A673 (cell line): ENCODE data around the gene GET4. TPM values are rescaled to one million over a fixed set of nuclear protein-coding genes. Genes with fewer than 3 reads are reported as not detected.

Experiments
- BruUV-seq: library from RNA; stranded (reverse); fragments of 400-500 nt; replicated peaks from 2 replicates; lab custom pipeline; 2021; lab: Mats Ljungman, UMichigan
- CTCF ChIA-PET: fragments of 300-600 bp; sonication (Branson Sonifier 250); formaldehyde crosslinking; loops from one replicate; lab custom pipeline; 2022; ENCODE audit warnings: antibody characterized with exemption; lab: Charles Lee
- POLR2A ChIA-PET: fragments of 300-600 bp; sonication (Branson Sonifier 250); formaldehyde crosslinking; loops from one replicate; lab custom pipeline; 2022; ENCODE audit warnings: antibody characterized with exemption; ENCODE audit not compliant: low non-redundant PET; lab: Charles Lee
- DNase-seq: peaks from one replicate; pipeline ENCODE4 v3.0.0-alpha.2; 2015; ENCODE audit warnings: low spot score
- H3K27ac ChIP-seq: fragments of 200-600 bp; sonication (generic); 2 replicates; pipeline ENCODE4 v1.5.1; 2016; ENCODE audit warnings: mixed run types, low read depth, mild to moderate bottlenecking, mixed read lengths, antibody characterized with exemption, low read length; ENCODE audit not compliant: poor library complexity, severe bottlenecking
- H3K27me3 ChIP-seq: fragments of 200-600 bp; sonication (generic); replicated peaks from 2 replicates; pipeline ENCODE4 v1.6.1; 2017; ENCODE audit warnings: mixed run types, low read depth, mild to moderate bottlenecking, mixed read lengths, antibody characterized with exemption, low read length; ENCODE audit not compliant: insufficient read depth, poor library complexity
- H3K36me3 ChIP-seq: fragments of 200-600 bp; sonication (generic); 2 replicates; pipeline ENCODE4 v1.6.1; 2016; ENCODE audit warnings: mixed run types, mild to moderate bottlenecking, mixed read lengths, antibody characterized with exemption, low read length; ENCODE audit not compliant: insufficient read depth, poor library complexity, severe bottlenecking
- H3K4me1 ChIP-seq: fragments of 200-600 bp; sonication (generic); 2 replicates; pipeline ENCODE4 v1.6.1; 2017; ENCODE audit warnings: mixed run types, mild to moderate bottlenecking, mixed read lengths, antibody characterized with exemption, low read length; ENCODE audit not compliant: insufficient read depth, poor library complexity, severe bottlenecking
- H3K4me3 ChIP-seq: fragments of 200-600 bp; sonication (generic); 2 replicates; pipeline ENCODE4 v1.5.1; 2016; ENCODE audit warnings: low read depth, mixed run types, mild to moderate bottlenecking, mixed read lengths, low read length; ENCODE audit not compliant: poor library complexity, severe bottlenecking
- H3K9me3 ChIP-seq: fragments of 200-600 bp; sonication (generic); 2 replicates; pipeline ENCODE4 v1.6.1; 2016; ENCODE audit warnings: mixed run types, low read depth, mild to moderate bottlenecking, mixed read lengths, antibody characterized with exemption, low read length; ENCODE audit not compliant: poor library complexity, severe bottlenecking
- CTCF ChIP-seq: fragments of 300-800, 200-600 bp; sonication (generic); conservative IDR thresholded peaks from 2 replicates; pipeline ENCODE4 v1.5.1; 2017; ENCODE audit warnings: low read depth, mild to moderate bottlenecking, antibody characterized with exemption, low read length, moderate library complexity, mixed read lengths
- EZH2 ChIP-seq: fragments of 200-600 bp; sonication (generic); IDR thresholded peaks from 2 replicates; pipeline ENCODE4 v1.6.1; 2017; ENCODE audit warnings: borderline replicate concordance, low read depth, mild to moderate bottlenecking, mixed read lengths, antibody characterized with exemption, low read length; ENCODE audit not compliant: poor library complexity, severe bottlenecking
- intact Hi-C: fragments of 100-400 bp; cut with micrococcal nuclease; formaldehyde crosslinking; loops from one replicate; pipeline ENCODE4 v1.10.0; 2022; ENCODE audit not compliant: unreplicated experiment
- total RNA-seq: library from RNA; stranded (reverse); gene quantifications from 2 replicates; pipeline ENCODE4 v1.2.3, GENCODE V29; 2021

The GET4 gene
- total RNA-seq, 1 experiment from 2014 or later: 49.7 TPM

GRCh38 chr7:867406-868188 lies 8.8 kb upstream of the GET4 start:
- H3K4me3 ChIP-seq: no peak overlapping the region
- peaks cover 2% of the 10 kb centered on the region for H3K4me1 ChIP-seq
- no peaks in the 10 kb centered on the region for H3K27me3 ChIP-seq
- intact Hi-C loops: no loop called here
- no peaks in the 10 kb centered on the region for H3K9me3 ChIP-seq
- ChIA-PET CTCF (no interaction called here), POLR2A (no interaction called here)
- DNase-seq: no peak
- no TSS peak for BruUV-seq
- TF ChIP-seq CTCF (no peak), EZH2 (no peak)
- no peak overlapping the region for H3K27ac ChIP-seq
- H3K36me3 ChIP-seq: peaks cover 62% of the 10 kb centered on the region

- no peaks in the 10 kb centered on the region for H3K27me3 ChIP-seq
- no peak for DNase-seq
- H3K4me1 ChIP-seq: no peaks in the 10 kb centered on the region
- intact Hi-C loops: no loop called here
- TF ChIP-seq CTCF (no peak), EZH2 (no peak)
- H3K36me3 ChIP-seq: peaks cover 57% of the 10 kb centered on the region
- no TSS peak for BruUV-seq
- CTCF ChIA-PET: no interaction called here
- POLR2A ChIA-PET: no interaction called here
- no peaks in the 10 kb centered on the region for H3K9me3 ChIP-seq
- H3K4me3 ChIP-seq: no peak overlapping the region
- no peak overlapping the region for H3K27ac ChIP-seq
Observed at GRCh38 chr7:868189-868486, 8.2 kb upstream of the GET4 start.

- no peaks in the 10 kb centered on the region for H3K9me3 ChIP-seq
- ChIA-PET POLR2A (no interaction called here), CTCF (no interaction called here)
- no TSS peak for BruUV-seq
- H3K4me3 ChIP-seq: no peak overlapping the region
- peaks cover 11% of the 10 kb centered on the region for H3K4me1 ChIP-seq
- peaks cover 53% of the 10 kb centered on the region for H3K36me3 ChIP-seq
- intact Hi-C loops: no loop called here
- H3K27me3 ChIP-seq: no peaks in the 10 kb centered on the region
- no peak for TF ChIP-seq CTCF
- no peak for TF ChIP-seq EZH2
- H3K27ac ChIP-seq: no peak overlapping the region
- no peak for DNase-seq
Observed at GRCh38 chr7:869348-869747, 7.0 kb upstream of the GET4 start.
